SU-DHL-6 (cell line): ENCODE results near the gene PEX7.
"Not testable (repeated sequence)": the region's sequence is repeated elsewhere in the genome, so short reads cannot be mapped to it uniquely, and the experiment has no call there.

Source experiments
- H2AFZ ChIP-seq: fragments of 200-600 bp; sonication (generic); 2 replicates; pipeline ENCODE4 v1.6.1; 2014; ENCODE audit warnings: low read depth, mild to moderate bottlenecking, moderate library complexity, mixed read lengths, antibody characterized with exemption, low read length; ENCODE audit not compliant: severe bottlenecking
- H3F3A ChIP-seq: fragments of 200-600 bp; shearing (Covaris generic); 2 replicates; pipeline ENCODE4 v1.6.0; 2016; ENCODE audit warnings: antibody characterized with exemption, mild to moderate bottlenecking; ENCODE audit not compliant: insufficient read depth
- H3K27ac ChIP-seq: fragments of 200-600 bp; sonication (generic); 2 replicates; pipeline ENCODE4 v1.5.1; 2016; ENCODE audit warnings: low read depth, mild to moderate bottlenecking, low read length, moderate library complexity, mixed read lengths
- H3K27me3 ChIP-seq: fragments of 200-600 bp; sonication (generic), shearing (Covaris generic); 2 replicates; pipeline ENCODE4 v1.6.0; 2014; ENCODE audit warnings: mild to moderate bottlenecking, low read length
- H3K36me3 ChIP-seq: fragments of 200-600 bp; sonication (generic); 2 replicates; pipeline ENCODE4 v1.6.1; 2014; ENCODE audit warnings: mild to moderate bottlenecking, low read length, mixed read lengths
- H3K4me2 ChIP-seq: fragments of 300-600, 200-600 bp; shearing (Covaris generic), sonication (generic); 2 replicates; pipeline ENCODE4 v1.6.0; 2014; ENCODE audit warnings: low read length, low read depth, mild to moderate bottlenecking; ENCODE audit not compliant: poor library complexity, severe bottlenecking
- H3K4me3 ChIP-seq: fragments of 200-600 bp; sonication (generic); 2 replicates; pipeline ENCODE4 v1.5.1; 2014; ENCODE audit warnings: antibody characterized with exemption, low read length, mild to moderate bottlenecking, mixed read lengths; ENCODE audit not compliant: insufficient read depth, poor library complexity, severe bottlenecking
- H3K79me2 ChIP-seq: fragments of 200-600 bp; sonication (generic); 2 replicates; pipeline ENCODE4 v1.6.1; 2014; ENCODE audit warnings: mild to moderate bottlenecking, low read length, moderate library complexity; ENCODE audit not compliant: insufficient read depth
- H3K9ac ChIP-seq: fragments of 200-600 bp; sonication (generic); 2 replicates; pipeline ENCODE4 v1.7.0; 2014; ENCODE audit warnings: mild to moderate bottlenecking, low read length
- H3K9me2 ChIP-seq: fragments of 200-600 bp; sonication (generic); replicated peaks from 2 replicates; pipeline ENCODE4 v1.6.1; 2014; ENCODE audit warnings: low read length; ENCODE audit not compliant: insufficient read depth
- H3K9me3 ChIP-seq: fragments of 200-600 bp; sonication (generic); 2 replicates; pipeline ENCODE4 v1.6.1; 2014; ENCODE audit warnings: low read length, mixed read lengths; ENCODE audit not compliant: insufficient read depth
- H4K20me1 ChIP-seq: fragments of 200-600 bp; sonication (generic); 2 replicates; pipeline ENCODE4 v1.6.1; 2014; ENCODE audit warnings: low read depth, mild to moderate bottlenecking, antibody characterized with exemption, low read length, moderate library complexity, mixed read lengths
- EZH2phosphoT487 ChIP-seq: fragments of 200-600 bp; sonication (generic), shearing (Covaris generic); conservative IDR thresholded peaks from 2 replicates; pipeline ENCODE4 v1.6.1; 2018; ENCODE audit warnings: mild to moderate bottlenecking, antibody characterized with exemption, low read length, moderate library complexity, mixed read lengths
- TF ChIP-seq, protein P1 (sequence below): fragments of 200-600 bp; sonication (generic); IDR thresholded peaks from one replicate; pipeline ENCODE4 v1.5.1; 2017; ENCODE audit warnings: antibody characterized with exemption, mild to moderate bottlenecking, low read length, moderate library complexity; ENCODE audit not compliant: insufficient read depth, poor library complexity, severe bottlenecking

PEX7 gene

DNA sequence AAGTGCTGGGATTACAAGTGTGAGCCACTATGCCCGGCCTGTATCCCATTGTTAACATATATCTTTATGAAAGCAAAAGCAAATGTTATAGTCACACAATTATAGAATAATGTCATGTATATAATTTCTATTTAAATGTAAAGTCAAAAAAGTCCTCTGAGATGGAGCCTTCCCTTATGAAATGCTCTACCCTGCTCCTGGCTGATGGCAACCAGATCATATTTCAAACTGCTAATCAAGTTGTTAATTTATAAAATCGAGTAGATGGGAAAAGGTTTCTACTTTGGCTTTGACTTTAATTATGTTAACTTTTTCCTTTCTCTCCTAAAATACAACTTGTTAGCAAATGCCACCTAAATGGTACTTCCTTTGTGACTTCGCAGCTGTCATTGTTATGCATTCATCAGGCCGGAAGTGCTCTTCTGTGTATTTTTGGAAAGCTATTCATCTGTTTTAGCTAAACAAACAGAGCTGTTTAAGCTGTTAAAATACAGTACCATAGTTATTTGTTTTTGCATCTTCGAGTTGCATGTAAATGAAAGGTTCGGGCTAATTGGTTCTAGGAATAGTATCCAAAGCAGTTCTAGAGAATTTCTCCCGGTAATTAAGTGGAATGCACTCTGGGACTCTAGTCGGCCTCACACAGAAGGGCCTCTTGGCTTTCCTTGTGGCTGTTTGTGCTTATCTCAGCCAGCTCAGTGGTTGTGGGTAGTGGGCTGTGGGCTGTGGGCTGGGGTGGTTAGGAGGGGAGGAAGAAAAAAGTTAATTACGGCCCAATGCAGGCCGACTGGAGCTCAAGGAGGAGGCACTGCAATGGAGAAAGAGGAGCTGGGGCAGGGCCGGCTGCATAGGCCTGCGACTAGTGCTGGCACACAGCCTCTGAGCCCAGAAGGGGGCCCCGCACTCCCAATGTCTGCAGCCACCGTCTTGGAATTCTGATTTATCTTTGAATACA, 134.5 kb downstream of the PEX7 start:
- Histone ChIP-seq H2AFZ (no peak overlapping the region), H3K4me2 (no peak overlapping the region), H3K79me2 (no peaks in the 10 kb centered on the region), H3F3A (no peaks in the 10 kb centered on the region), H3K9ac (no peak overlapping the region), H3K9me2 (no peaks in the 10 kb centered on the region), H4K20me1 (no peaks in the 10 kb centered on the region), H3K4me3 (no peak overlapping the region), H3K36me3 (no peaks in the 10 kb centered on the region), H3K9me3 (no peaks in the 10 kb centered on the region), H3K27me3 (no peaks in the 10 kb centered on the region), H3K27ac (no peak overlapping the region)
- TF ChIP-seq EZH2phosphoT487 = no peak
- TF ChIP-seq, protein P1, sequence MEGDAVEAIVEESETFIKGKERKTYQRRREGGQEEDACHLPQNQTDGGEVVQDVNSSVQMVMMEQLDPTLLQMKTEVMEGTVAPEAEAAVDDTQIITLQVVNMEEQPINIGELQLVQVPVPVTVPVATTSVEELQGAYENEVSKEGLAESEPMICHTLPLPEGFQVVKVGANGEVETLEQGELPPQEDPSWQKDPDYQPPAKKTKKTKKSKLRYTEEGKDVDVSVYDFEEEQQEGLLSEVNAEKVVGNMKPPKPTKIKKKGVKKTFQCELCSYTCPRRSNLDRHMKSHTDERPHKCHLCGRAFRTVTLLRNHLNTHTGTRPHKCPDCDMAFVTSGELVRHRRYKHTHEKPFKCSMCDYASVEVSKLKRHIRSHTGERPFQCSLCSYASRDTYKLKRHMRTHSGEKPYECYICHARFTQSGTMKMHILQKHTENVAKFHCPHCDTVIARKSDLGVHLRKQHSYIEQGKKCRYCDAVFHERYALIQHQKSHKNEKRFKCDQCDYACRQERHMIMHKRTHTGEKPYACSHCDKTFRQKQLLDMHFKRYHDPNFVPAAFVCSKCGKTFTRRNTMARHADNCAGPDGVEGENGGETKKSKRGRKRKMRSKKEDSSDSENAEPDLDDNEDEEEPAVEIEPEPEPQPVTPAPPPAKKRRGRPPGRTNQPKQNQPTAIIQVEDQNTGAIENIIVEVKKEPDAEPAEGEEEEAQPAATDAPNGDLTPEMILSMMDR = no peak

DNA sequence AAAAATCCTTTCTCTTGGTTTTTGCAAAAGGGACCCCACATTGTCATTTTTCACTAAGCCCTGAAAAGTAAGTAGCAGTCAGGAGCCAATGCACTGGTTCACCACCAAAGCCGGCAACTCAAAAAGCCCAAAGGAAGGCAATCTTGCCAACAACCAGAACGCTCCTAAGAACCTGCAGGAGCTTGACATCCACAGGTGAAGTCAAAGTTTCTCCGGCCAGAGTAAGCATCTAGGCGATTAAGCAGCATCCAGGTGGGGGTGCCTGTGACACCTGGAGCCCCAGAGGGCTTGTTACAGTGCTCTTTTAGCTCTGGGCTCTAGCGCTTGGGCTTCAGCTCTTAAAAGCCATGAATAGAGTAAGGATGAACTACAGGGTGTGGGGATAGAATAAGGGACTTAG, 135.8 kb downstream of the PEX7 start:
- H3K27me3 ChIP-seq = no peaks in the 10 kb centered on the region
- H4K20me1 ChIP-seq = no peaks in the 10 kb centered on the region
- TF ChIP-seq, protein P1 = no peak
- no peak for TF ChIP-seq EZH2phosphoT487
- no peaks in the 10 kb centered on the region for H3F3A ChIP-seq
- H3K4me2 ChIP-seq = no peak overlapping the region
- no peak overlapping the region for H3K9ac ChIP-seq
- no peak overlapping the region for H3K4me3 ChIP-seq
- no peaks in the 10 kb centered on the region for H3K36me3 ChIP-seq
- no peak overlapping the region for H3K27ac ChIP-seq
- H3K79me2 ChIP-seq = no peaks in the 10 kb centered on the region
- H3K9me3 ChIP-seq = no peaks in the 10 kb centered on the region
- no peaks in the 10 kb centered on the region for H3K9me2 ChIP-seq
- H2AFZ ChIP-seq = no peak overlapping the region

DNA sequence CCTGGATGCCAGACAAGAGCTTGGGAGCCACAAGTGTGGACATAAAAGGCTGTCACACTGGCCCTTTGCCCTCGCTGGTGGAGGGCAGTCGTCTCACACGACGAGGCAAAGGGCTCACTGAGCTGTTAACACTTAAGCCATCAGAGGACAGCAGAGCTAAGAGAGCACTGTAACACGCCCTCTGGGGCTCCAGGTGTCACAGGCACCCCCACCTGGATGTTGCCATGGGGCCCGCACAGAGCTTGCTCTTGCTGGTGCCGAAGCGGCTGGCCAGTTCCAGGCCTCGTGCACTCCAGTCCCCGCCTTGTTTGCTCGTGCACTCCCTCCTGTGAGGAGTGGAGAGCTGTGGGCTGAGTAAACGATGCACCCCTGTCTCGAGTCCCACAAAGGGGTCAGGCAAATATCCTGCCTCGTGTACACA, 137.1 kb downstream of the PEX7 start:
- H3K9ac ChIP-seq = no peak overlapping the region
- H3K9me3 ChIP-seq = no peaks in the 10 kb centered on the region

DNA sequence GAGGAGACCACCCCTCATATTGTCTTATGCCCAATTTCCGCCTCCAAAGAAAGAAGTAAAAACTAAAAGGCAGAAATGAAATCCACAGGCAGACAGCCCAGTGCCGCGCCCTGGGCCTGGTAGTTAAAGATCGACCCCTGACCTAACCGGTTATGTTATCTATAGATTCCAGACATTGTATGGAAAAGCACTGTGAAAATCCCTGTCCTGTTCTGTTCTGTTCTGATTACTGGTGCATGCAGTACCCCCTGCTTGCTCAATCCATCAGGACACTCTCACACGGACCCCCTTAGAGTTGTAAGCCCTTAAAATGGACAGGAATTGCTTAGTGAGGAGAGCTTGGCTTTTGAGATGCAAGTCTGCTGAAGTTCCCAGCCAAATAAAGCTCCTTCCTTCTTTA, 137.5 kb downstream of the PEX7 start:
- not testable (repeated sequence) for H3K9me3 ChIP-seq, H3K27ac ChIP-seq, H3K9ac ChIP-seq, H4K20me1 ChIP-seq, H3K36me3 ChIP-seq, H3K4me2 ChIP-seq, H2AFZ ChIP-seq, H3K79me2 ChIP-seq, H3K9me2 ChIP-seq, H3K4me3 ChIP-seq, H3K27me3 ChIP-seq, H3F3A ChIP-seq

More for the DNA sequence above, 137.1 kb downstream of the PEX7 start:
- Histone ChIP-seq H4K20me1 (no peaks in the 10 kb centered on the region), H3K4me3 (no peak overlapping the region), H3K27ac (no peak overlapping the region), H3F3A (no peaks in the 10 kb centered on the region), H3K27me3 (no peaks in the 10 kb centered on the region), H3K4me2 (no peak overlapping the region), H3K9me2 (no peaks in the 10 kb centered on the region), H3K79me2 (no peaks in the 10 kb centered on the region), H2AFZ (no peak overlapping the region), H3K36me3 (no peaks in the 10 kb centered on the region)
- TF ChIP-seq EZH2phosphoT487 = no peak
- TF ChIP-seq, protein P1 = no peak
